ENCODE data around the gene SMIM41.

Gene SMIM41

GRCh38 chr12:52052468-52053186, 26.9 kb upstream of the SMIM41 start:
- H3K4me3 ChIP-seq (ENCODE audit: low read length), result no peak overlapping the region; the same call in 1 of the 2 replicates
- H3K27me3 ChIP-seq (ENCODE audit: insufficient read depth, low read length), result peaks cover 45% of the 10 kb centered on the region
- WGBS, result 55% methylated on average over 7 of the region's 7 CpGs
- H3K9ac ChIP-seq (ENCODE audit: low read depth, low read length), result no peak overlapping the region
- H3K27ac ChIP-seq (ENCODE audit: low read depth, low read length), result no peak overlapping the region
- peaks cover 12% of the 10 kb centered on the region; the same call in 1 of the 2 replicates for H3K4me1 ChIP-seq (ENCODE audit: insufficient read depth, low read length)
- peaks cover 2% of the 10 kb centered on the region for H3K36me3 ChIP-seq (ENCODE audit: insufficient read depth, low read length)
- H3K9me3 ChIP-seq (ENCODE audit: insufficient read depth, low read depth, low read length), result no peaks in the 10 kb centered on the region

DNA sequence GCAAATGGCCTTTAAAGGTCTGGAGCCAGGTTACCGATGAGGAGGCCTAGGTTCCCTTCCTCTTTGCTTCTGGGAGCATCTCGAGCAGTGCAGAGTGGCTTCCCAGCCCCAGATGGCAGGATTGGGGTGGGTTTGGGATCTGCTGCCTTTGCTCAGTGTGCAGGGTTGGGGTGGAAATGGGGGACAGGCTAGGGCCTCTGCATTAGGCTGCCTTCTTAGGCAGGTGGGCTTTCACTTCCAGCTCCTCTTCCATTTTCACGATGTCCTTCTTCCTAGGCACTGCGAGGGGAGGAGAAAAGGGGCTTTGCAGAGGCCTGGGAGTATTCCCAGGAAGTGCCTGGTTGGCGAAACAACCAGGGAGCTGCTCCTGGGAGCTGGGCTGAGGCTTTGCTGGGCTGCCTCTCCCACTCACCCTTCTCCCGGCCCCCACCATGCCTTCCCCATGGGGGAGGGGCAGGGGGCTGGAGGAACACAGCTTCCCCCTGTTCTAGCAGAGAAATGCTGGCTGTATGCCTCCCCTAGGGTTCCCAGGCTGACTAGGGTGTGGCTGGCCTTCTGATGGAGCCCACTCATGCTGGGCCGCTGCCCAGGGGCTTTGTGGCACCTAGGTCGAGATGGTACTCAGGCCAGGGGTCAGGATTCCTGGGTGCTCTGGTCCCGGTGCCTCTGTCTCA, 25.8 kb upstream of the SMIM41 start:
- H3K9ac ChIP-seq (ENCODE audit: low read depth, low read length), result no peak overlapping the region
- 88% methylated on average over 7 of the region's 9 CpGs for WGBS

DNA sequence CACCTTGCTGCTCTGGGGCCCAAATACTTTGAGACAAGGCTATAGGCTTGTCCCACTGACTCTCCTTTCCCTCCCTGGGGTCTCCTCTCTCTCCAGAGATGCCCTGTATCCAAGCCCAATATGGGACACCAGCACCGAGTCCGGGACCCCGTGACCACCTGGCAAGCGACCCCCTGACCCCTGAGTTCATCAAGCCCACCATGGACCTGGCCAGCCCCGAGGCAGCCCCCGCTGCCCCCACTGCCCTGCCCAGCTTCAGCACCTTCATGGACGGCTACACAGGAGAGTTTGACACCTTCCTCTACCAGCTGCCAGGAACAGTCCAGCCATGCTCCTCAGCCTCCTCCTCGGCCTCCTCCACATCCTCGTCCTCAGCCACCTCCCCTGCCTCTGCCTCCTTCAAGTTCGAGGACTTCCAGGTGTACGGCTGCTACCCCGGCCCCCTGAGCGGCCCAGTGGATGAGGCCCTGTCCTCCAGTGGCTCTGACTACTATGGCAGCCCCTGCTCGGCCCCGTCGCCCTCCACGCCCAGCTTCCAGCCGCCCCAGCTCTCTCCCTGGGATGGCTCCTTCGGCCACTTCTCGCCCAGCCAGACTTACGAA, 25.2 kb upstream of the SMIM41 start:
- Histone ChIP-seq H3K9ac (ENCODE audit: low read depth, low read length) (no peak overlapping the region), H3K4me3 (ENCODE audit: low read length) (no peak overlapping the region), H3K27ac (ENCODE audit: low read depth, low read length) (no peak overlapping the region), H3K4me1 (ENCODE audit: insufficient read depth, low read length) (peaks cover 12% of the 10 kb centered on the region; the same call in 1 of the 2 replicates), H3K36me3 (ENCODE audit: insufficient read depth, low read length) (peaks cover 8% of the 10 kb centered on the region), H3K9me3 (ENCODE audit: insufficient read depth, low read depth, low read length) (no peaks in the 10 kb centered on the region), H3K27me3 (ENCODE audit: insufficient read depth, low read length) (peaks cover 36% of the 10 kb centered on the region)
- 94% methylated on average over 21 of the region's 21 CpGs for WGBS

More for the DNA sequence above, 25.8 kb upstream of the SMIM41 start:
- no peak overlapping the region for H3K27ac ChIP-seq (ENCODE audit: low read depth, low read length)
- H3K36me3 ChIP-seq (ENCODE audit: insufficient read depth, low read length), result peaks cover 3% of the 10 kb centered on the region
- H3K27me3 ChIP-seq (ENCODE audit: insufficient read depth, low read length), result peaks cover 42% of the 10 kb centered on the region
- no peak overlapping the region for H3K4me3 ChIP-seq (ENCODE audit: low read length)
- no peaks in the 10 kb centered on the region for H3K9me3 ChIP-seq (ENCODE audit: insufficient read depth, low read depth, low read length)
- H3K4me1 ChIP-seq (ENCODE audit: insufficient read depth, low read length), result peaks cover 12% of the 10 kb centered on the region; the same call in 1 of the 2 replicates

- Histone ChIP-seq H3K9ac (ENCODE audit: low read depth, low read length) (no peak overlapping the region), H3K36me3 (ENCODE audit: insufficient read depth, low read length) (peaks cover 8% of the 10 kb centered on the region), H3K27me3 (ENCODE audit: insufficient read depth, low read length) (peaks cover 28% of the 10 kb centered on the region), H3K4me1 (ENCODE audit: insufficient read depth, low read length) (peaks cover 10% of the 10 kb centered on the region; the same call in 1 of the 2 replicates), H3K4me3 (ENCODE audit: low read length) (no peak overlapping the region), H3K27ac (ENCODE audit: low read depth, low read length) (no peak overlapping the region), H3K9me3 (ENCODE audit: insufficient read depth, low read depth, low read length) (no peaks in the 10 kb centered on the region)
- 93% methylated on average over 20 of the region's 21 CpGs for WGBS
Measured at GRCh38 chr12:52054833-52055730, 24.4 kb upstream of the SMIM41 start.

DNA sequence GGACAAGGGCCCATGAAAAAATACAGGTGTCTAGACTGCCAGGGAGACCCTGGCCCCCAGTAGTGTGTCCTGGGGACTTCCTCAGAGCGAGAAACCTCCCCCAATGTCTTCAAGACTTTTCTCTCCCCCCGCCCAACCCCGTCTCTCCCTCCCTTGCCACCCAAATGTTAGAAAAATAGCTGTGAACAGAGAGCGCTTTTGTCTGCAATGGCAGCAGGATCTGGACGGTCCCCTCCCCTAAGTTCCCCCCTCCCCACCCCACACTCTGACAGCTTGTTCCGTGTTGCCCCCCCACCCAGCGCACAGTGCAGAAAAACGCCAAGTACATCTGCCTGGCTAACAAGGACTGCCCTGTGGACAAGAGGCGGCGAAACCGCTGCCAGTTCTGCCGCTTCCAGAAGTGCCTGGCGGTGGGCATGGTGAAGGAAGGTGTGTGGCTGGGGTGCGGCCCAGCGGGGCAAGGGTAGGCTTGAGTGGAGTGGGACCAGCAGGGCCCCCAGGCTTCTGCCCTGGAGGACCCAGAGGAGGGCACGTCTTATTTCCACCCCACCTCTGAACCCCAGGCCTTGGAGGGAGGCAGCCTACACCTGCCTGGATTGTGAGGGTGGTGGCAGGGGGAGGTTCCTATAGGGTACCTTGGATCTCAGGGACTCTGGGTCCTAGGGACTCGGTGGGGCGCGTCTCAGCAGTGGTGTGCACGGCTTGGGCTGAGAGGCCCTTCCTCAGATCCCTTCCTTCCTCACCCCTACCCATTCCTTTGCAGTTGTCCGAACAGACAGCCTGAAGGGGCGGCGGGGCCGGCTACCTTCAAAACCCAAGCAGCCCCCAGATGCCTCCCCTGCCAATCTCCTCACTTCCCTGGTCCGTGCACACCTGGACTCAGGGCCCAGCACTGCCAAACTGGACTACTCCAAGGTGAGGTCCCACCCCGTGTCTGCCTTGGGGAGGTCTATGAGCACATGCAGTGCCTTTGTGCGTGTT, 23.5 kb upstream of the SMIM41 start:
- H3K36me3 ChIP-seq (ENCODE audit: insufficient read depth, low read length), result peaks cover 8% of the 10 kb centered on the region
- no peak overlapping the region for H3K9ac ChIP-seq (ENCODE audit: low read depth, low read length)
- H3K4me3 ChIP-seq (ENCODE audit: low read length), result no peak overlapping the region
- H3K4me1 ChIP-seq (ENCODE audit: insufficient read depth, low read length), result peaks cover 6% of the 10 kb centered on the region; the same call in 1 of the 2 replicates
- H3K27me3 ChIP-seq (ENCODE audit: insufficient read depth, low read length), result peaks cover 19% of the 10 kb centered on the region
- H3K9me3 ChIP-seq (ENCODE audit: insufficient read depth, low read depth, low read length), result no peaks in the 10 kb centered on the region
- H3K27ac ChIP-seq (ENCODE audit: low read depth, low read length), result no peak overlapping the region
- WGBS, result 91% methylated on average over 27 of the region's 27 CpGs

DNA sequence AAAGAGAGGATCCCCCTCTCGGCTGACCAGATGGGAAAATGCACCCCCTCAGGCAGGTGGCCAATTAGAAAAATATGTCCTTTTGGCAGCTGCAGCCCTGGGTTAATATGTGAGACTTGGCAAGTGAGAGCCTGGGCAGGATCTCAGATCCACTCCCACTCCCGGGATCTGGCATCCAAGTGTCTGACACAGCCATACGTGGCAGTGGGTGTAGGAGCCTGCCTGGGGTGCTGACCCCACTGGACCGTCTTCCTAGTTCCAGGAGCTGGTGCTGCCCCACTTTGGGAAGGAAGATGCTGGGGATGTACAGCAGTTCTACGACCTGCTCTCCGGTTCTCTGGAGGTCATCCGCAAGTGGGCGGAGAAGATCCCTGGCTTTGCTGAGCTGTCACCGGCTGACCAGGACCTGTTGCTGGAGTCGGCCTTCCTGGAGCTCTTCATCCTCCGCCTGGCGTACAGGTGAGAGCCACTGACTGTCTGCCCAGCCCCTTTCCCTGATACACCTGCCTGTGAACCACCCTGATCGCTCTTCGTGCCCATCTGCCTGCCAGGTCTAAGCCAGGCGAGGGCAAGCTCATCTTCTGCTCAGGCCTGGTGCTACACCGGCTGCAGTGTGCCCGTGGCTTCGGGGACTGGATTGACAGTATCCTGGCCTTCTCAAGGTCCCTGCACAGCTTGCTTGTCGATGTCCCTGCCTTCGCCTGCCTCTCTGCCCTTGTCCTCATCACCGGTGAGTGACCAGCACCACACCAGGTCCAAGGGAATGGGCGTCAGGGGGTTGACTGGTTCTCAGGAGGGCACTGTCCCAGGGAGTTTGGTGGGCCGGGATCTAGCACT, 22.5 kb upstream of the SMIM41 start:
- 92% methylated on average over 23 of the region's 23 CpGs for WGBS
- Histone ChIP-seq H3K27ac (ENCODE audit: low read depth, low read length) (no peak overlapping the region), H3K36me3 (ENCODE audit: insufficient read depth, low read length) (peaks cover 8% of the 10 kb centered on the region), H3K9me3 (ENCODE audit: insufficient read depth, low read depth, low read length) (no peaks in the 10 kb centered on the region), H3K4me3 (ENCODE audit: low read length) (no peak overlapping the region), H3K4me1 (ENCODE audit: insufficient read depth, low read length) (peaks cover under 1% of the 10 kb centered on the region; the same call in 1 of the 2 replicates), H3K27me3 (ENCODE audit: insufficient read depth, low read length) (peaks cover 11% of the 10 kb centered on the region), H3K9ac (ENCODE audit: low read depth, low read length) (no peak overlapping the region)

- WGBS, result 90% methylated on average over 14 of the region's 14 CpGs
- H3K27ac ChIP-seq (ENCODE audit: low read depth, low read length), result no peak overlapping the region
- no peak overlapping the region for H3K9ac ChIP-seq (ENCODE audit: low read depth, low read length)
- peaks cover 2% of the 10 kb centered on the region for H3K27me3 ChIP-seq (ENCODE audit: insufficient read depth, low read length)
- no peak overlapping the region for H3K4me3 ChIP-seq (ENCODE audit: low read length)
- H3K4me1 ChIP-seq (ENCODE audit: insufficient read depth, low read length), result no peaks in the 10 kb centered on the region
- no peaks in the 10 kb centered on the region for H3K9me3 ChIP-seq (ENCODE audit: insufficient read depth, low read depth, low read length)
- peaks cover 8% of the 10 kb centered on the region for H3K36me3 ChIP-seq (ENCODE audit: insufficient read depth, low read length)
Measured at GRCh38 chr12:52057638-52058576, 21.6 kb upstream of the SMIM41 start.

- no peak overlapping the region for H3K9ac ChIP-seq (ENCODE audit: low read depth, low read length)
- H3K36me3 ChIP-seq (ENCODE audit: insufficient read depth, low read length), result peaks cover 8% of the 10 kb centered on the region
- H3K9me3 ChIP-seq (ENCODE audit: insufficient read depth, low read depth, low read length), result no peaks in the 10 kb centered on the region
- WGBS, result 91% methylated on average over 24 of the region's 25 CpGs
- H3K4me1 ChIP-seq (ENCODE audit: insufficient read depth, low read length), result no peaks in the 10 kb centered on the region
- H3K27ac ChIP-seq (ENCODE audit: low read depth, low read length), result no peak overlapping the region
- H3K27me3 ChIP-seq (ENCODE audit: insufficient read depth, low read length), result no peaks in the 10 kb centered on the region
- H3K4me3 ChIP-seq (ENCODE audit: low read length), result no peak overlapping the region
Measured at GRCh38 chr12:52058631-52059361, 20.7 kb upstream of the SMIM41 start.

Data from HUES64 (cell line).